UCSD-AML1 (cell line): ENCODE measurements around the gene ZNF423.

ENCODE experiments used
- DNase-seq: peaks from one replicate; lab custom pipeline; 2025; ENCODE audit not compliant: unreplicated experiment; lab: John Stamatoyannopoulos, UW

ZNF423 gene

DNA sequence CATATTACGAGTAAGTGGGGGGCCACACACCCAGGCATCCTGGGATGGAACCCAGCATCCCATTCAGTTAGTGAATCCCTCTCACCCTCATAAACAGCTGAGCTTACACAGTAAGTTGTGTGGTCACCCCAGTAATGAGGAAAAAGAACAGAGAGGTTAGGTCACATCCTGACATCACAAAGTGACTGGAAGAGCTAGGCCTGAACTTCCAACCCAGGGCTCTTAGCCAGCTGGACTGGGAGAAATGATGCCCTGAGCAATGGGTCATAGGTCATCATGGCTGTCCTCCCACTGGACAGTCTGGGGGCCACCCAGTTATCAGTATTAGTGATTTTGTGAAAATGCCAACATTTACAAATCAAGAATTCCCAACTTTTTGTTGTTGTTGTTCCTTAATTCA is 205.3 kb downstream of the ZNF423 start:
- no peak for DNase-seq

DNA sequence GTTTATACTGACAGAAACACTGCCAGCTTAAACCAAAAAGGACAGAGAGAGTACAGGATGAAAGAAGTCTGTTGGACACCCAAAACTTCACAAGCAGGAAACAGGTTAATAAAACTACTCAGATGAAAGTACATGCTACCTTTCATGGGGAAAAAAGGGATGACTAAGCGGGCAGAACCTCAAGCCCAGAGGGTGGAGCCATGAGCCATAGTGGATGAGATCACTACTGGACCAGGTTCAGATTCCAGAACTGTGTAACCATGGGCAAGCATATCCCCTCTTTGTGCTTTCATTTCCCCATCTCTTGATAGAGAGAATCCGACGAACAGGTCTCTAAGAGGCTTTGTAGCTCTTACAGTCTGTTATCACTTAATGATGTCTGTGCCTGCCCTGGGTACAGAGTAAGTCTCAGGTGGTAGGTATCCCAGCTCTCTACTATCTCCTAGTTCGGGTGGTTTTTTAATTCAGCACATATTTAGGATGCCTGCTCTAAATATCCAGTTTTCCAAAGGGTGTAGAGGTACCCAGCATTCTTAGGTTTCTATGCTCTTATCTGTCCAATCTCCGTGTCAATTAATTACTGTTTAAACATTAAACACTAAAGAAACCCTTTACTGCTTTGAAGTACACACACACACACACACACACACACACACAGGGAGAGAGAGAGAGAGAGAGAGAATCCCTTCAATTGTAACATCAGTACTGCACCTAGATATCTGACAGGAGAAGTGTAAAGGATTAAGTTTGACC is 206.7 kb downstream of the ZNF423 start:
- no peak for DNase-seq

DNA sequence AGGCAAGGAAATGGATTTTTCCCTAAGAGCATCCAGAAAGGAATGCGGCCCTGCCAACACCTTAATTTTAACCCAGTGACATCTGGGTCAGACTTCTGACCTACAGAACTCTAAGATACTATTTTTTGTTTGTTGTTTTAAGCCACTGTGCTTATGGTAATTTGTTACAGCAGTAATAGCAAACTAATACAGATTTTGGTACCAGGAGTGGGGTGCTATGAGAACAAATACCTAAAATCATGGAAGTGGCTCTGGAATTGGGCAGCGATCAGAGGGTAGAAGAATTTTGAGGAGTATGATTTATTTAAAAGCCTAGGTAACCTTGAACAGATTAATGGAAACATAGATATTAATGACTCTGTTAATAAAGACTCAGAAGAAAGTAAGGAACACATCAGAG is 208.2 kb downstream of the ZNF423 start:
- DNase-seq = no peak

DNA sequence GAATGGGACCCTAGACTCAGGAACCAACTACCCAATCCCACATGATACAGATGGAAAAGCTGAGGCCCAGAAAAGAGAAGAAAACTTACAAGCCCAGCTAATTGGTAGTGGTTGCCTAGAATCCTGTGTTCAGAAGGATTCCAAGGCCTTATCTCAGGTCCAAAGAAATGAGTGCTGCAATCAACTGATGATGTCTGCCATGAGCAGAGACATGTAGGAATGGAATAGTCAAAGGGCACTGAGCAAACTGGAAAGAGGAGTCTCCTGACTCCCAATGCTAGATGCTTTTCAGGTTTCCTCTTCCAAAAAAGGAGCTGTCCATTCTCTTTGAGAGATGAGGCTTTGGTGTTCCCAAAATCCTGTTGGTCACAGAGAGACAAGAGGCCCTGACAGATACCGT is 210.6 kb downstream of the ZNF423 start:
- DNase-seq = no peak

DNA sequence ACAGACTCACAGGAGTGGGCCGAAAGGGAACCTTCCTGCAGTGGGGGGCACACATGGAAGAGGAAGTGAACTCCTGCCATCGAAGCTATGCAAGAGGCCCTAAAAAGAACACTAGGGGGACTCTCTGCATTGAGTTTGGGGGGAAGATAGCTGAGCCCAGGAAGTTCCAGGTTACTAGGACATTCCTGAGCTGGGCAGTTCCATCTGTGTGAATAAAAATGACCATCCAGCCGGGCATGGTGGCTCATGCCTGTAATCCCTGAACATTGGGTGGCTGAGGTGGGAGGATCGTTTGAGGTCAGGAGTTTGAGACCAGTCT is 211.8 kb downstream of the ZNF423 start:
- no peak for DNase-seq

DNA sequence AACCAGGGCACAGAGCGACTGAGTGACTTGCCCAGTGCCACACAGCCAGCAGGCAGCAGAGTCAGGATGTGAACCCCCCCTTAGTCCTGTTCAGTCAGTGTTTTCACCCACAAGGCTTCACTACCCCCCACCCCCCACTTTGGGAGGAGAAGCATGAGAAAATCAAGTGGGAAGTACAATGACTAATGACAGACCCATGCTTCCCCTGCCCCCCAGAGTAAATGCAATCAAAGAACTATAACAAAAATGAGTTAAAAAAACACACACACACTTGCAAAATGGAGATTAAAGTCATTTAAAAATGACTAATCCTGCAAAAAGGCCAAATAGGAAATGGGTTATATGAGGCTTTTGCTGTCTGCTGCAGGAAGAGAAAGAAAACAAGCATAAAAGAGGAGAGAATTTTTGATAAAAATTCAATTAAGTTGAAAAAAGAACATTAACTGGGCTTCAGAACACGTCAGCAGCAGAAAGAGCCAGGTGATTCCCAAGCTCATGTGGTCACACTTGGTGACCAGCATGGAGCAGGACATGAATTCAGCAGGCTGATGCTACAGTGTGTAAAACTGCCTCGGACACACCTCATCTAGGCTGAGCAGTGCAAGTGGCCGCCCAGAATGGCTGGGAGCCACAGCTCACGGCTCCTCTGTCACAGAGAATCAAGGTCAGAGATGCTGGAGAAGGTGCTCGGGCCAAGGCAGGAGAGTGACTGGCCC is 212.3 kb downstream of the ZNF423 start:
- DNase-seq = no peak

DNA sequence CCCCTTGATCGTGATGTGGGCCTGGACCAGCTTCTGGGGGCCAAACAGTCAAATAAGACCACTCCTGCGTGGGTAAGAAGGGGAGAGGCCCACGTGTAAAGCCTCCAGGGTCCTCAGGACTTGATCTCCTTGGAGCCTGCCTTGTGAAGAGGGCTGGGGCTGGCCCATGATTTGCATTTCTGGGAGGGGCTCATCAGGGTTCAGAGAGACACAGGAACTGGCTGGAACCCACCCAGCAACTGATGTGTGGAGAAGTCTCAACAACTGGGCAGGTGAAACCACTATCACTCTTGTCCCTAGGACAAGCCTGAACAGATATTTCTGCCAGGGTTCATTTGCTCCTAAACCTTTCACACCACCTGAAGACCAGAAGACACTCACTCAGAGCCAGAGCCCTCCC is 214.7 kb downstream of the ZNF423 start:
- DNase-seq = no peak

DNA sequence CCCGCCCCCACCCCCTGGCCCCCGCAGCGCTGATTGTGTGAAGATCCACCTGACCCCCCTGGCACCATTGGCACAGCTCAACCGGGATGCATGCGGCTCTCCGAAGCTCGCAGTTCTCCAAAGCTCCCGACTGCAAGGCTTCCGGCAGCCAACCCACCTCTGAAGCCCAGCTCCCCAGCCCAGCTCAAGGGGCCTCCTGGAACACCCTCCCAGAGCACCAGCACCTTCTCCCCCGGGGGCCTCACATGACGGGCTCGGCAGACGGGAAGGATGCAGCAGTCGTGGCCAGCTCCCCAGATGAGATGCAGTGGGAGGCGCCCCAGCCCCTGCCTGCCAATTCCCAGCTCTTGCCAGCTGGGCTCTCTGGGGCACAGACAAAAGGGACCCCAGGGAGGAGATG is 215.3 kb downstream of the ZNF423 start:
- no peak for DNase-seq

DNA sequence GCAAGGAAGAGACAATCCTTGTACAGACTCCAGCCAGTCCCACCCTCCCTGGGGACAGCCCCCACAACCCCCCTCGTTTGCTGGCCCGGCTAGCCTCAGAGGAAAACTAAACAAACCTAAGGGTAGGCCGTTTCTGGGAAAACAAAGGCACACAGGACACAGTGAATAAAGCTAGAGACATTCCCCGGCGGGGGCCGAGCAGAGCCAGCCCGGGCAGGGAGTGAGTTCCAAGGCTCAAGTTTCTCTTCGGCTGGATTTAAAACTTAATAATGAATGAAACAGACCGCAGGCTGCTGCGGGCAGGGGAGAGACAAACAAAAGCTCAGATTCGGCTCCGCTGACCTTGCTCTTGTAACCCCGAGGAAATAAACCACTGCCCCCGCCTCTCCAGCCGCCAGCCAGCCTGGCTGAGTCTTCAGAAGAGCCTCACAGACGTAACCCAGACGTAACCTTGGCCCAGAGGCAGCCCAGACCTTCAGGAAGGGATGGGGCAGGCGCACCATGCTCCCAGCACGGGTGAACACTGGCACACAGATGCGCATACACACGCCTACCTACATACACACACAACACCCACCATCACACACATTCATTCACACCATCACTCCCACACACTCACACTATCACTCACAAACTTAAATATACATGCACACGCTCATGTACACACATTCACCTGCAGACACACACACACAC is 216.0 kb downstream of the ZNF423 start:
- no peak for DNase-seq

DNA sequence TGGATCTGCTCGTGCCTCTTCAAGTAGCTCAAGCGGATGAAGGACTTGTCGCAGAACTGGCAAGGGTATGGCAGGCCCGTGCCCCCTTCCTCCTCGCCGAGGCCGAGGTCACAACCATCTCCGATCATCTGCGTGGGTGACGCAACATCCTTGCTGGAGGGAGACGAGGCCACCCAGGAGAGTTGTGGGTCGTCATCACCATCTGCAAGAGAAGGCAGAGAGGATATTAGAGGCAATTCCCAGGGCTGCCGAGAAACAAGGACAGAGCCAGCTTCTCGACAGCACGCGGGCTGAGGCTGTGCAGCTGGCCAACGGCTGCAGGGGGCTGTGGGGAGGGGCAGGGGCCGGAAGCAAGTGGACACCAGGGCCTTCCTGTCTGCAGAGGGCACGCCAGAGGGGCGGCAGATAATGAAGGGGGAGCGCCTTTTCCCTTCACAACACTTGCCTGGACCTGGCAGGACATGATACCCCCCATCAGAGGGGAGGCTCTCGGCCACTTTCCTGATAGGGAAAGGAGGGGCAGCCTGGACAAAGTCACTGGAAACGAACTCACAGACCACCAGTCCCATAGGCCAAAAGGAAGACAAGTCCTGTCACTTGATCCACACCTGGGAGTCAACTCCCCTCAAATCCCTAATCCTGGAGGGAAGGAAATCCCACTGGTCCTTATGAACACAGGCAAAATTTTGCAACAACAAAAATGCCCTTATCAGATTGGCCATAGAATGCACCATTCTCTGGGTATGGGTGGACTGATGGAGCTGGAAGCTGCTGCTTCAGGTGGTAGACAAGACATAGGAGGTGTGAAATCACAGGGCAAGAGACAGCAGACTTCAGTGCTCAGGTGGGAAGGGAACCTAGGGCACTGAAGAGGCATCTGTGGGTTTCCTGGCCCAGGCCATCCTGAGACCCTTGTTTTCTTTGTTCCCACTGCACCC is 217.0 kb downstream of the ZNF423 start:
- no peak for DNase-seq

DNA sequence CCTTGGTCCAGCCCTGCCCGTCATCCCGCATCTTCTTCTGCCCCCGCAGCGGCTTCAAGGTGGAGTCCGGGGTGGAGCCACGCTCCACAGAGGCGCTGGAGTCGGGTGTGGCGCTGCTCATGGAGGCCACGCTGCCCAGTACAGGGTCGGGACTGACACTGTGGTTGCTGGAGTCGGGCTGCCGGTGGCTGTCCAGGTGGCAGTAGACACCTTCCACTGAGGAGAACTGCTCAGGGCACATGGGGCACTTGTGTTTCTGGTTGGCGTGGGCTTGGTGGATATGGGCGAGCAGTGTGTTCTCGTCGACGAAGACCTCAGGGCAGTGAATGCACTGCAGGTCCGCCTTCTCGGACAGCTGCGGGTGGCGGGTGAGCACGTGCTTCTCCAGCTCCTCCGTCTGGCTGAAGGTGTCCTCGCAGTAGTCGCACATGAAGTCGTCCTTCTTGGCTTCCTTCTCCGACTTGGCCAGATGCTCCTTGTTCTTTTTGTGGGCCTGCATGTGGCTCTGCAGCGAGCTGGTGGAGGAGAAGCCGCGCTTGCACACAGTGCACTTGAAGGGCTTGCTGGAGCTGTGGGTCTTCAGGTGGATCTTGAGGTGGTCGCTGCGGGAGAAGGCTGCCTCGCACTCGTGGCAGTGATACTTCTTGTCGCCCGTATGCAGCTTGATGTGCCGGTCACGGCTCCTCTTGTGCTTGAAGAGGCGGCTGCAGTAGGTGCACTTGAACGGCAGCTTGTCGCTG is 217.8 kb downstream of the ZNF423 start:
- no peak for DNase-seq

DNA sequence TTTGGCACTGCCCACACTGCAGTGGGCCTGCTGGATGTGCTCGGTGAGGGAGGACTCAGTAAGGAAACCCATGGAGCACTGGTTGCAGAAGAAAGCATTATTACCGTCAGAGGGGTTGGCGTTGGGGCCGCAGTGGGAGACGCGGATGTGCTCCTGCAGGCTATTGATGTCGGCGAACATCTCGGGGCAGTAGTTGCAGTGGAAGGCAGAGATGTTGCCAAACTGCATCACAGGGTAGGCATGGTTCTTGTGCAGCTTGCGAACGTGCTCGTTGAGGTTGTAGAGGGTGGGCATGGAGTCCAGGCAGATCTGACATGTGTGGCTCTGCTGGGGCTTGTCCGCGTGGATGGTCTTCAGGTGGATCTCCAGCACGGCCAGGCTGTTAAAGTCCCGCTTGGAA is 218.4 kb downstream of the ZNF423 start:
- no peak for DNase-seq

DNA sequence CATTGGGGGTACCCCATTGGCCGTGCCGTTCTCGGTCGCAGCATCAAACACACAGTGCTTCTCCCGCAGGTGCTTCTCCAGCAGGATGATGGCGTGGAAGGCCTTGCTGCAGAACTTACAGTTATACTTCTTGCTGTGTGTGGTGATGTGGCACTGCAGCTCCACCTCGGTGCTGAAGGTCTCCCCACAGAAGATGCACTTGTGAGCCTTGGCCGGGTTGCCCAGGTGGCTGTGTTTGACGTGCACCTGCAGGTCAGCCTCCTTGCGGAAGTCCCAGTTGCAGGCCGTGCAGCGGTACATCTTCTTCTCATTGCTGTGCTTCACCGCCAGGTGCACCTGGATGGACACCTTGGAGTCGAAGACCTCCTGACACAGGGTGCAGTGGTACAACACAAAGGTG is 219.3 kb downstream of the ZNF423 start:
- DNase-seq = no peak

DNA sequence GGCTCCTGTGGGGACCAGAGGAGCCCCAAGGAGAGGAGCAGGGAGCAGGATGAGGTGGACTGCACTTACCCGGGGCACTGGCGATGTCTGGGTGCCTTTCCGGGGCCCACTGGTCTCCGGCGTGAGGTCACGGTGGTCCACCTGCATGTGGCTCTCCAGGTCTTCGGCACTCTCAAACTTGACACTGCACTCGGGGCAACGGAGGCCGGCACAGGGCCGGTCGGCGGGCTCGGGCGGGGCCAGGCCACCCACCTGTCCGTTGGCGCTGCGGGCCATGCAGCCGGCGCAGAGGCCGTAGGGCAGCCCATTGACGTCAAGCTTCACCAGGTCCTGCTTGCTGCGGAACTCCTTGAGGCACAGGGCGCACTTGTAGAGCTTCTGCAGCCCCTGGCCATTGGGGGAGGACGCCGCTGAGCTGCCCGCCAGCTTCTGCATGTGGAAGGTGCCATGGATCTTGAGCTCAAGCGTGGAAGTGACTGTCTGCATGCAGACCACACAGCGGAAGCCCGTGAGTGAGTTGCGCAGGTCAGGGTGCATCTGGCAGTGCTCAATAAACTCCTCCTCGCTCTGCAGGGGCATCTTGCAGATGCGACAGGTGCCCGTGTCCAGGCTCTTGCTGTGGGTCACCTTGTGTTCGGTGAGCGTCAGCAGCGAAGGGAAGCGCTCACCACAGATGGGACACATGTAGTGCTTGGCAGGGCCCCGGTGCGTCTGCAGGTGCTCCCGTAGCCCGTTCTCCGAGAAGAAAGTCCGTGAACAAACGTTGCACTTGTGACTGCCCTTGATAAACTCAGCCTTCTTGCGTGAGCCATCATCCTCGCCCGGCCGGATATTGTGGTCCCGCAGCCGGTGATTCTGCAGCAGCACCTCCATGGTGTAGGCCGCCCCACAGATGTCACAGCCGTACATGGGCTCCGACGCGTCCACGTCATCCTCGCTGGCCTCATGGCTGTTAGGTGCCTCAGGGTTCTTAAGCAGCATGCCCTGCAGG is 220.0 kb downstream of the ZNF423 start:
- DNase-seq = no peak

DNA sequence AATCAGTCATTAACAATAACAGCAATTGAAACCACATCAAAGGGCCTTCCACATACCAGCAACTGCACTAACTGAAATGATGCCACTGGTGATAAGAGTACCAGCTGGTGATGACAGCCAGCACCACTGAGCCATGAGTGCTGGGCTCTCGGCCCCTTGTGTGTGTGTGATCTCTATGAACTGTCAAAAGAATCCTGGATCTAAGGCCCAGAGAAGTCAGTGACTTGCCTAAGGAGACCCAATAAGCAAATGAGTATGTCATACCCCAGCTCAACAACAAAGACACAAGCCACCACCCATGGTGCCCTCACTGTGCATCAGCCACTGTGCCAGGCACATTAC is 220.9 kb downstream of the ZNF423 start:
- no peak for DNase-seq

DNA sequence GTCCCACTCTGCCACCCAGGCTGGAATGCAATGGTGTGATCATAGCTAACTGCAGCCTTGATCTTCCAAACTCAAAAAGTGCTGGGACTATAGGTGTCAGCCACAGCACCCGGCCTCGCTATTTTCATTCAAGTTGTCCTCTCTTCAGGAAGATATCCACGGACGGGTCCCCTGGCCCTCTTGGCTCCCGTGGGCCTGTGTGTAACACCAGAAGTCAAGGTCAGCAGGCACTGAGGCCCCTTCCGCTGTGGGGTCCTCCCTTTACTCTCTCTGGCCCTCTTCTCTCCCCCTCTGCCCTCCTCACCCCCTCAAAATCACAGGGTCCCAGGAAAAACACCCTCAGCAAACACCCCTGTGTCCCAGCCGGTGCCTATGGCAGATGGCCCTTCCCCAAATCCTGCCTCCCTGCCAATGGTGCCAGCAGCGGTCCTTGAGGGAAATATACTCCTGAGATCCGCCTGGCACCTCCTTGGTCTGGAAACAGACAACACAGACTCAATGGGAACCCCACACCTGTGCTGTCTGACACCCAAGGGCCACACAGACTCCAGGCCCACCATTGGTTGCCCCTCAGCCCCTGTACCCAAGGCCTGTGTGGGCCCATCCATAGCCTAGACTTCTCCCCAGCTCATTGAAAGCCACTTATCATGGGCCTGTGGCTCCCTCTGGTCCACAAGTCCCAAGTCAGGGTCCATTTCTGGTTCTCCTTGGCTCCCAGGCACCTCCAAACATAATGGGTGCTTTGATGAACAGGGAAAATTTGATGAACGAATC is 221.5 kb downstream of the ZNF423 start:
- DNase-seq = no peak

DNA sequence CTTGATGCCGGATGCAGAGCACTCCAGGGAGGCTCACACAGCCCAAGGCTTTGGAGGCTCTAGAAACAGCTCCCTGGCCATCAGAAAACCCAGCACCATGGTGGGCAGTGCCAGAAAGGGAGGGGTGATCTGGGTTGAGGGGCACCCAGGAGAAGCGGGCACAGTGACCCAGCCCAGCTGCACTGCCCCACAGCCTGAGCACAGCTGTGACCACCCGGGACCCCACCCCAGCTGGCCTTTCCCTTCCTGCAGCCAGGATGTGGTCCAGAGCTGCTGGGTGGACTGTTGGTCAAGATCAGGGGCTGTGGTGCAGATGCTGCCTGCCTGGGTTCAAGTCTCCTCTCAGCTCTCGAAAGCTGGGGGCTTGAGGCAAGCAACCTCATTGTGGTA is 223.1 kb downstream of the ZNF423 start:
- no peak for DNase-seq

DNA sequence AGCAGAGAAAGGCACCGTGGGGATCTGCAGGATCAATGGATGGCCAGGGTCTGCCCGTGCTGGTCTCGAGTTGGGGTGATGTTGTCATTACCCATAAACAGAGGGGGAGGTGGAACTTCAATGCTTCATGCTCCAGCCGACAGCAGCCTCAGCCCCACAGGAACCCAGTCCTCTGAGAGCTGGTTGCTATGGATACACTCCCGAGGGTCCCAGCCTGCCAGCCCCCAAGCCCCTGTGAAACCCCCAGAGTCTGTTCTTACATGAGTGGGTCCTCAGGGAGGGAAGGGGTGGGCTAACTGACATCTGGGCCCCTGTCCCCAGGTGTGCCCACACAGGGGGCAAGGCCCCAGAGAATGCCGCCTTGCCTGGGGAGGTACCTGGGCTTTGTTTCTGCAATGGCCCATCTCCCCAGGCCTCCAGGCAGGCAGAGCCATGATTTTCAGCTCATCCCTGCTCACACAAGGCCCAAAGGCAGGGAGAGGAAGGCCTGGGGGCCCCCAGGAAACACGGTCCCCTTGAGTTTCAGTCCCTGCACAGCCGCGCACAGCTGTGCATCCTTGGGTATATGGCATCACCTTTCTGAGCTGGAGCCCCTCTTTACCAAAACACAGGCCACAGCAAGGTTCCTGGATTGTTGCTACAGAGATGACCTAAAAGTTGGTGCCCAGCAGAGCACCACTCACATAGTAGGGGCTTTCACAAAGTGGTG is 223.7 kb downstream of the ZNF423 start:
- DNase-seq = no peak
